ENCODE data around the gene RPL35. TPM values are rescaled to one million over a fixed set of nuclear protein-coding genes. Genes with fewer than 3 reads are reported as not detected.

Gene RPL35
- total and polyA plus RNA-seq, 12 donors: 598 to 3,743 (median 714) TPM

DNA sequence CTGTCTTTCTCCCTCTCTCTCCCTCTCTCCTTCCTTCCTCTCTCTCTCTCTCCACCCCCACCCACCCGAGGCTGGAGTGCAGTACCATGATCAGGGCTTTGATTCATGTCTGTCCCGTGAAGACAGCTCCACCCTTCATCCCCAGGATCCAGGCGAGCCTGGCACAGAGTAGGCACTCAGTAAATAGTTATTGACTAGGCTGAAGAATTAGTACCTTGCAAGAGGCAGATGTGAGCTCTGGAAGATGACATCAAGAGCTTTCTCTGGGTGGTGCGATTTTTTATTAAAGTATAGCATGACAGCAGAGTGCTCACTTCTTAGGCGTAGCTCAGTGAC lies 32.5 kb downstream of the RPL35 start:
- DNase-seq: no peak
- Histone ChIP-seq H3K4me3 (no peak overlapping the region), H3K4me1 (peaks cover 15 to 37% (median 27%) of the 10 kb centered on the region in 9 donors), H3K27ac (no peak overlapping the region), H3K27me3 (no peaks in the 10 kb centered on the region), H3K36me3 (no peaks in the 10 kb centered on the region), H3K9me3 (peaks cover 0 to 16% (median 0%) of the 10 kb centered on the region in 11 donors)
- WGBS, 2 donors: 51 to 59% methylated on average over 5 of the region's 5 CpGs
- TF ChIP-seq, protein P1, sequence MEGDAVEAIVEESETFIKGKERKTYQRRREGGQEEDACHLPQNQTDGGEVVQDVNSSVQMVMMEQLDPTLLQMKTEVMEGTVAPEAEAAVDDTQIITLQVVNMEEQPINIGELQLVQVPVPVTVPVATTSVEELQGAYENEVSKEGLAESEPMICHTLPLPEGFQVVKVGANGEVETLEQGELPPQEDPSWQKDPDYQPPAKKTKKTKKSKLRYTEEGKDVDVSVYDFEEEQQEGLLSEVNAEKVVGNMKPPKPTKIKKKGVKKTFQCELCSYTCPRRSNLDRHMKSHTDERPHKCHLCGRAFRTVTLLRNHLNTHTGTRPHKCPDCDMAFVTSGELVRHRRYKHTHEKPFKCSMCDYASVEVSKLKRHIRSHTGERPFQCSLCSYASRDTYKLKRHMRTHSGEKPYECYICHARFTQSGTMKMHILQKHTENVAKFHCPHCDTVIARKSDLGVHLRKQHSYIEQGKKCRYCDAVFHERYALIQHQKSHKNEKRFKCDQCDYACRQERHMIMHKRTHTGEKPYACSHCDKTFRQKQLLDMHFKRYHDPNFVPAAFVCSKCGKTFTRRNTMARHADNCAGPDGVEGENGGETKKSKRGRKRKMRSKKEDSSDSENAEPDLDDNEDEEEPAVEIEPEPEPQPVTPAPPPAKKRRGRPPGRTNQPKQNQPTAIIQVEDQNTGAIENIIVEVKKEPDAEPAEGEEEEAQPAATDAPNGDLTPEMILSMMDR (IDR thresholded peaks at IDR 0.05): no peak
- ATAC-seq: no peak
- intact Hi-C loops (cut with DNase I): no loop called here

DNA sequence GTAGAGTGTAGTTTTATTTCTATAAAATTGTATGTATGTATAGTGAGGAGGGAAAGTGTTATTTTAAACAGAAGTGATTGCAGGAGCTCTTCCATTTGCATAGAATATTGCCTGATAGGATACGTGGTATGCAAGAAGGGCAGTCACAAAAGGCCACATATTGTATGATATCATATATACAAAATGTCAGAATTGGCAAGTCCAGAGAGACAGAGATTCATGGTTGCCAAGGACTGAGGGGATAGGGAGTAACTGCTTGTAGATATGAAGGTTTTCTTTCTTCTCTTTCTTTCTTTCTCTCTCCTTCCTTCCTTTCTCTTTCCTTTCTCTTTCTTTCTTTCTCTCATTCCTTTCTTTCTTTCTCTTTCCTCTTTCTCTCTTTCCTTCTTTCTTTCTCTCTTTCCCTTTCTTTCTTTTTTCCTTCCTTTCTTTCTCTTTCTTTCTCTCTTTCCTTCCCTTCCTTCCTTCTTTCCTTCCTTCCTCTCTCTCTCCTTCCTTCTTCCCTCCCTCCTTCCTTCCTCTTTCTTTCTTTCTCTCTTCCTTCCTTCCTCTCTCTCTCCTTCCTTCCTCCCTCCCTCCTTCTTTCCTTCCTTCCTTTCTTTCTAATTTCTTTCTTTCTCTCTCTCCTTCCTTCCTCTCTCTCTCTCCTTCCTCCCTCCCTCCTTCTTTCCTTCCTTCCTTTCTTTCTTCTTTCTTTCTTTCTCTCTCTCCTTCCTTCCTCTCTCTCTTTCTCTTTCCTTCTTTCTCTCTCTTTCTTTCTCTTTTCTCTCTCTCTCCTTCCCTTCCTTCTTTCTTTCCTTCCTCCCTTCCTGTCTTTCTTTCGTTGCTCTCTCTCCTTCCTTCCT lies 33.0 kb downstream of the RPL35 start:
- 41 to 61% methylated on average over 2 of the region's 2 CpGs for whole genome bisulfite sequencing, 2 donors
- no peak for ATAC-seq
- TF ChIP-seq, protein P1 (IDR thresholded peaks at IDR 0.05): no peak

DNA sequence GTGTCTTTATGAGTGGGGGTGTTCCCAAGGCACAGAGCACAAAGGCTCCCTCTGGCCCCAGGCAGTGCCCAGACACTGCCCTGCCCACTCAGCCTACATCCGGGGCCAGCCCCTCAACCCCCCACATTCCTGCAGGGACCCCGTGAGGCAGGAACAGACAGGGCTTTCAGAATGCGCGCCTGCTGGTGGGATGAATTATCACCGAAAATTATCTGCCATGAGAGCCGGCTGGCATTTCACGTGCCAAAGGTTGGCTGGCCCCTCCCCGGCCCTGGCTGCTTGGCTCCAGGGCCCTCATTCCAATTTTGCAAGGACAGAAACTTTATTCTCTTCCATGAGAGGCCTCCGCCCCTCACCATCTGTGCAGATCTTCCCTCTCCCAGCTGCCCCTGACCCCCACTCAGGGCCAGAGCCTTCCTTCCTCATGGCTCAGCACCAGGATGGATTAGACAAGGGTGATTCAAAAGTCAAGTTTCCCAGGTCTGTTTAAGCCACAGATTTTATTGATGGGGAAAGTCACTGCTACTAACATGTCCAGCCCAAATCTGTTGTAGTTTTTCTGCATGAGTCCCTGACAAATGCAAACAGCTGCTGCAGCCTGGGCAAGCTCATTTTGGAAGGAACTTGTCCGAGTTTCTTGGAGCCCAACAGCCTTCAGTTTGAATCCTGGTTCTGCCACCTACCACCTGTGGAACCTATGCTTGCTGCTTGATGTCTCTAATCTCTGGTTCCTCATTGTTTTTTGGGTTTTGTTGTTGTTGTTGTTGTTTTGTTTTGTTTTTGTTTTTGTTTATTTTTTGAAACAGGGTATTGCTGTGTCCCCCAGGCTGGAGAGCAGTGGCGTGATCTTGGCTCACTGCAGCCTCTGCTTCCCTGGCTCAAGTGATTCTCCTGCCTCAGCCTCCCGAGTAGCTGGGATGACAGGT lies 40.8 kb downstream of the RPL35 start:
- Histone ChIP-seq H3K27me3 (no peaks in the 10 kb centered on the region), H3K4me1 (peaks cover 3 to 25% (median 12%) of the 10 kb centered on the region in 9 donors), H3K27ac (no peak overlapping the region), H3K4me3 (no peak overlapping the region), H3K9me3 (peaks cover 0 to 8% (median 0%) of the 10 kb centered on the region in 11 donors), H3K36me3 (no peaks in the 10 kb centered on the region)
- WGBS, 2 donors: 54 to 59% methylated on average over 12 of the region's 12 CpGs
- TF ChIP-seq, protein P1 (IDR thresholded peaks at IDR 0.05): no peak
- intact Hi-C loops (cut with DNase I): no loop called here
- ATAC-seq (peak in 4 of 8 donors; percentile 13 to 22 (median 20)), DNase-seq (no peak)

More for the DNA sequence above, 33.0 kb downstream of the RPL35 start:
- Histone ChIP-seq H3K9me3 (peaks cover 0 to 16% (median 0%) of the 10 kb centered on the region in 11 donors), H3K27me3 (no peaks in the 10 kb centered on the region), H3K27ac (no peak overlapping the region), H3K4me1 (peaks cover 15 to 32% (median 23%) of the 10 kb centered on the region in 9 donors), H3K4me3 (no peak overlapping the region), H3K36me3 (no peaks in the 10 kb centered on the region)
- no peak for DNase-seq
- intact Hi-C loops (cut with DNase I): no loop called here

Data from heart right ventricle (tissue), 16 donors.